Heart left ventricle (tissue), 13 donors: ENCODE data around the gene FAM3D.

ENCODE experiments used
- CTCF ChIP-seq, 12 donors: fragments of 200-600 bp; sonication (generic) in 4 of 12; IDR thresholded peaks; one replicate each; pipeline versions ENCODE4 v1.5.0 to v1.8.0; 2018 to 2022; ENCODE audit warnings: antibody characterized with exemption in 12 of 12, mild to moderate bottlenecking in 5 of 12
- POLR2A ChIP-seq, 2 donors: fragments of 450-650 bp; IDR thresholded peaks; one replicate each; pipeline ENCODE4 v1.6.1; 2017; ENCODE audit warnings: antibody characterized with exemption in 2 of 2, mild to moderate bottlenecking in 2 of 2, moderate library complexity in 2 of 2
- donor health status: ischemic (EF 13 %, LVEDD 7.1; RV severe dilation, severe dysfunction).
- donor health status: DM: no; HTN: yes; CAD: no.
- donor health status: DM: no; HTN: no; CAD: no.
- donor health status: ischemic (EF 25% LVEDD 6.9; RV normal size, moderate dysfunction).
- donor health status: ischemic (EF 25% LVEDD 5.7; RV mildly dilated, moderate dysfunction).
- donor health status: ischemic (EF 35%, LVEDD 5.7; RV mildly dilated, moderate dysfunction).
- donor health status: nonischemic (EF 11% LVEDD 7.7; RV severe dilation, severe dysfunction).
- donor health status: DM: yes; HTN: yes; CAD: no.
- donor health status: PGD.
- donor health status: ischemic (EF 29% LVEDD 5.4; RV normal size, mild dysfunction).
- donor health status: nonischemic (EF 23%, LVEDD 6.1; RV moderate dilation, normal function).

- no peak for TF ChIP-seq CTCF (IDR thresholded peaks at IDR 0.05)
- TF ChIP-seq POLR2A (IDR thresholded peaks at IDR 0.05): no peak
Observed at GRCh38 chr3:58596834-58597518, 69.6 kb downstream of the FAM3D start.
